ENCODE measurements around the gene SDF2L1. TPM values are rescaled to one million over a fixed set of nuclear protein-coding genes. Genes with fewer than 3 reads are reported as not detected.

The SDF2L1 gene
- total and polyA plus RNA-seq, 2 of the 13 experiments (the other 11 are each of a cell fraction or from before 2014, with no cell fraction given), result 18.0 to 57.4 TPM

- TF ChIP-seq RFXAP (CRISPR knock-in tag; IDR thresholded peaks at IDR 0.05; ENCODE audit: borderline replicate concordance) (peak; percentile 87), ZNF740 (CRISPR knock-in tag; IDR thresholded peaks at IDR 0.05) (peak; percentile 60; the same call in 1 of the 2 replicates), ZNF138 (CRISPR knock-in tag; IDR thresholded peaks at IDR 0.05; ENCODE audit: low read depth) (no peak; the same call in 1 of the 2 replicates), TRIM22 (IDR thresholded peaks at IDR 0.05) (no peak), MIXL1 (CRISPR knock-in tag; IDR thresholded peaks at IDR 0.05) (peak; percentile 72), ZNF678 (CRISPR knock-in tag; IDR thresholded peaks at IDR 0.05) (peak; percentile 85; the same call in 1 of the 2 replicates), ZNF737 (CRISPR knock-in tag; IDR thresholded peaks at IDR 0.05; ENCODE audit: borderline replicate concordance) (no peak), BORCS8-MEF2B (CRISPR knock-in tag; IDR thresholded peaks at IDR 0.05) (peak; percentile 80; the same call in 1 of the 2 replicates), ZNF30 (CRISPR knock-in tag; IDR thresholded peaks at IDR 0.05) (peak; percentile 49; the same call in 1 of the 2 replicates), ZNF383 (CRISPR knock-in tag; IDR thresholded peaks at IDR 0.05; ENCODE audit: borderline replicate concordance) (peak; percentile 67; the same call in 1 of the 2 replicates), KMT2A (CRISPR knock-in tag; IDR thresholded peaks at IDR 0.05) (peak; percentile 57; the same call in 1 of the 2 replicates), NFE2L1 (CRISPR knock-in tag; IDR thresholded peaks at IDR 0.05; ENCODE audit: borderline replicate concordance) (peak; percentile 51; the same call in 1 of the 2 replicates), CEBPB (IDR thresholded peaks at IDR 0.05; ENCODE audit: borderline replicate concordance, low read depth, low read length) (no peak), SRSF4 (IDR thresholded peaks at IDR 0.05; ENCODE audit: low read depth, low read length, poor library complexity, severe bottlenecking) (no peak)
- TF ChIP-seq, protein P1, sequence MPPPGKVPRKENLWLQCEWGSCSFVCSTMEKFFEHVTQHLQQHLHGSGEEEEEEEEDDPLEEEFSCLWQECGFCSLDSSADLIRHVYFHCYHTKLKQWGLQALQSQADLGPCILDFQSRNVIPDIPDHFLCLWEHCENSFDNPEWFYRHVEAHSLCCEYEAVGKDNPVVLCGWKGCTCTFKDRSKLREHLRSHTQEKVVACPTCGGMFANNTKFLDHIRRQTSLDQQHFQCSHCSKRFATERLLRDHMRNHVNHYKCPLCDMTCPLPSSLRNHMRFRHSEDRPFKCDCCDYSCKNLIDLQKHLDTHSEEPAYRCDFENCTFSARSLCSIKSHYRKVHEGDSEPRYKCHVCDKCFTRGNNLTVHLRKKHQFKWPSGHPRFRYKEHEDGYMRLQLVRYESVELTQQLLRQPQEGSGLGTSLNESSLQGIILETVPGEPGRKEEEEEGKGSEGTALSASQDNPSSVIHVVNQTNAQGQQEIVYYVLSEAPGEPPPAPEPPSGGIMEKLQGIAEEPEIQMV (CRISPR knock-in tag; IDR thresholded peaks at IDR 0.05; ENCODE audit: low read depth), result peak; percentile 28; the same call in 1 of the 2 replicates
- TF ChIP-seq, protein P2, sequence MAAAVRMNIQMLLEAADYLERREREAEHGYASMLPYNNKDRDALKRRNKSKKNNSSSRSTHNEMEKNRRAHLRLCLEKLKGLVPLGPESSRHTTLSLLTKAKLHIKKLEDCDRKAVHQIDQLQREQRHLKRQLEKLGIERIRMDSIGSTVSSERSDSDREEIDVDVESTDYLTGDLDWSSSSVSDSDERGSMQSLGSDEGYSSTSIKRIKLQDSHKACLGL (CRISPR knock-in tag; IDR thresholded peaks at IDR 0.05), result peak; percentile 98
- TF ChIP-seq, protein P3, sequence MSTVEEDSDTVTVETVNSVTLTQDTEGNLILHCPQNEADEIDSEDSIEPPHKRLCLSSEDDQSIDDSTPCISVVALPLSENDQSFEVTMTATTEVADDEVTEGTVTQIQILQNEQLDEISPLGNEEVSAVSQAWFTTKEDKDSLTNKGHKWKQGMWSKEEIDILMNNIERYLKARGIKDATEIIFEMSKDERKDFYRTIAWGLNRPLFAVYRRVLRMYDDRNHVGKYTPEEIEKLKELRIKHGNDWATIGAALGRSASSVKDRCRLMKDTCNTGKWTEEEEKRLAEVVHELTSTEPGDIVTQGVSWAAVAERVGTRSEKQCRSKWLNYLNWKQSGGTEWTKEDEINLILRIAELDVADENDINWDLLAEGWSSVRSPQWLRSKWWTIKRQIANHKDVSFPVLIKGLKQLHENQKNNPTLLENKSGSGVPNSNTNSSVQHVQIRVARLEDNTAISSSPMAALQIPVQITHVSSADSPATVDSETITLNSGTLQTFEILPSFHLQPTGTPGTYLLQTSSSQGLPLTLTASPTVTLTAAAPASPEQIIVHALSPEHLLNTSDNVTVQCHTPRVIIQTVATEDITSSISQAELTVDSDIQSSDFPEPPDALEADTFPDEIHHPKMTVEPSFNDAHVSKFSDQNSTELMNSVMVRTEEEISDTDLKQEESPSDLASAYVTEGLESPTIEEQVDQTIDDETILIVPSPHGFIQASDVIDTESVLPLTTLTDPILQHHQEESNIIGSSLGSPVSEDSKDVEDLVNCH (CRISPR knock-in tag; IDR thresholded peaks at IDR 0.05), result no peak
- TF ChIP-seq, protein P4, sequence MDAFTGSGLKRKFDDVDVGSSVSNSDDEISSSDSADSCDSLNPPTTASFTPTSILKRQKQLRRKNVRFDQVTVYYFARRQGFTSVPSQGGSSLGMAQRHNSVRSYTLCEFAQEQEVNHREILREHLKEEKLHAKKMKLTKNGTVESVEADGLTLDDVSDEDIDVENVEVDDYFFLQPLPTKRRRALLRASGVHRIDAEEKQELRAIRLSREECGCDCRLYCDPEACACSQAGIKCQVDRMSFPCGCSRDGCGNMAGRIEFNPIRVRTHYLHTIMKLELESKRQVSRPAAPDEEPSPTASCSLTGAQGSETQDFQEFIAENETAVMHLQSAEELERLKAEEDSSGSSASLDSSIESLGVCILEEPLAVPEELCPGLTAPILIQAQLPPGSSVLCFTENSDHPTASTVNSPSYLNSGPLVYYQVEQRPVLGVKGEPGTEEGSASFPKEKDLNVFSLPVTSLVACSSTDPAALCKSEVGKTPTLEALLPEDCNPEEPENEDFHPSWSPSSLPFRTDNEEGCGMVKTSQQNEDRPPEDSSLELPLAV (CRISPR knock-in tag; conservative IDR thresholded peaks at IDR 0.05; ENCODE audit: low read depth), result no peak; the same call in 1 of the 2 replicates
- TF ChIP-seq, protein P5, sequence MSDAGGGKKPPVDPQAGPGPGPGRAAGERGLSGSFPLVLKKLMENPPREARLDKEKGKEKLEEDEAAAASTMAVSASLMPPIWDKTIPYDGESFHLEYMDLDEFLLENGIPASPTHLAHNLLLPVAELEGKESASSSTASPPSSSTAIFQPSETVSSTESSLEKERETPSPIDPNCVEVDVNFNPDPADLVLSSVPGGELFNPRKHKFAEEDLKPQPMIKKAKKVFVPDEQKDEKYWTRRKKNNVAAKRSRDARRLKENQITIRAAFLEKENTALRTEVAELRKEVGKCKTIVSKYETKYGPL (CRISPR knock-in tag; IDR thresholded peaks at IDR 0.05), result peak; percentile 85
Observed at GRCh38 chr22:21629255-21630149, 12.6 kb upstream of the SDF2L1 start, which contains the start of gene YDJC (continued).
